Right atrium auricular region (tissue), 2 donors: ENCODE results near the gene LBHD2. TPM values are rescaled to one million over a fixed set of nuclear protein-coding genes. Genes with fewer than 3 reads are reported as not detected.
A peak's percentile ranks its signal among the peaks of the same experiment; 100 is the strongest.

Experiments used
- DNase-seq: peaks from one replicate; pipeline ENCODE4 v3.0.0-alpha.2; 2019; ENCODE audit warnings: low spot score
- H3K27ac ChIP-seq, 2 donors: fragments of 200-600 bp; sonication (generic); 1 replicate in 1 of 2; 2 replicates in 1 of 2; pipeline ENCODE4 v1.5.1; 2016 to 2019
- H3K27me3 ChIP-seq, 2 donors: fragments of 200-600 bp; sonication (generic); one replicate each; pipeline versions ENCODE4 v1.5.1 to v1.6.0; 2017 to 2019
- H3K36me3 ChIP-seq: fragments of 200-600 bp; sonication (generic); one replicate; pipeline ENCODE4 v1.5.1; 2016
- H3K4me1 ChIP-seq, 2 donors: fragments of 200-600 bp; sonication (generic); one replicate each; pipeline versions ENCODE4 v1.5.1 to v1.6.0; 2017 to 2019
- H3K4me3 ChIP-seq, 2 donors: fragments of 200-600 bp; sonication (generic); 1 replicate in 1 of 2; 2 replicates in 1 of 2; pipeline ENCODE4 v1.5.1; 2017 to 2019; ENCODE audit warnings: mild to moderate bottlenecking in 1 of 2, moderate library complexity in 1 of 2
- H3K9me3 ChIP-seq, 2 donors: fragments of 200-600 bp; sonication (generic); one replicate each; pipeline ENCODE4 v1.5.1; 2019
- CTCF ChIP-seq, 2 donors: fragments of 200-600 bp; sonication (generic); IDR thresholded peaks; one replicate each; pipeline ENCODE4 v1.5.1; 2019; ENCODE audit warnings: antibody characterized with exemption in 2 of 2
- total RNA-seq, 2 donors: library from RNA; depleted of rRNA; stranded (reverse); fragments of >200 nt; gene quantifications; one replicate each; pipeline ENCODE4 v1.1.0, GENCODE V29; 2016

The LBHD2 gene
- total RNA-seq, 2 donors from 2014 or later: not detected

GRCh38 chr14:103103461-103104388 lies 19.7 kb downstream of the LBHD2 start:
- no peak overlapping the region for H3K27ac ChIP-seq
- H3K4me3 ChIP-seq: peak overlapping the region in 1 of 2 donors; percentile 37
- no peak for DNase-seq
- H3K27me3 ChIP-seq: peaks cover 10 to 27% of the 10 kb centered on the region in 2 donors
- H3K9me3 ChIP-seq: no peaks in the 10 kb centered on the region
- H3K36me3 ChIP-seq: no peaks in the 10 kb centered on the region
- peaks cover 0 to 38% of the 10 kb centered on the region in 2 donors for H3K4me1 ChIP-seq
- peak in 1 of 2 donors; percentile 20 for TF ChIP-seq CTCF (IDR thresholded peaks at IDR 0.05)

GRCh38 chr14:103104389-103104653 lies 20.3 kb downstream of the LBHD2 start:
- Histone ChIP-seq H3K9me3 (no peaks in the 10 kb centered on the region), H3K4me1 (peaks cover 0 to 34% of the 10 kb centered on the region in 2 donors), H3K27ac (no peak overlapping the region), H3K36me3 (no peaks in the 10 kb centered on the region), H3K4me3 (peak overlapping the region in 1 of 2 donors; percentile 37), H3K27me3 (peaks cover 10 to 27% of the 10 kb centered on the region in 2 donors)
- no peak for TF ChIP-seq CTCF (IDR thresholded peaks at IDR 0.05)
- DNase-seq: no peak

- H3K9me3 ChIP-seq: no peaks in the 10 kb centered on the region
- peak; percentile 96 to 99 for TF ChIP-seq CTCF (IDR thresholded peaks at IDR 0.05)
- no peak overlapping the region for H3K27ac ChIP-seq
- peaks cover 0 to 36% of the 10 kb centered on the region in 2 donors for H3K4me1 ChIP-seq
- H3K4me3 ChIP-seq: peak overlapping the region in 1 of 2 donors; percentile 7
- H3K27me3 ChIP-seq: peaks cover 10 to 27% of the 10 kb centered on the region in 2 donors
- no peaks in the 10 kb centered on the region for H3K36me3 ChIP-seq
- no peak for DNase-seq
Measured at GRCh38 chr14:103104654-103105452, 20.8 kb downstream of the LBHD2 start.

GRCh38 chr14:103105580-103106150 lies 21.7 kb downstream of the LBHD2 start:
- no peak overlapping the region for H3K4me3 ChIP-seq
- TF ChIP-seq CTCF (IDR thresholded peaks at IDR 0.05): no peak
- peaks cover 0 to 44% of the 10 kb centered on the region in 2 donors for H3K4me1 ChIP-seq
- peaks cover 10 to 27% of the 10 kb centered on the region in 2 donors for H3K27me3 ChIP-seq
- no peaks in the 10 kb centered on the region for H3K36me3 ChIP-seq
- no peak for DNase-seq
- H3K27ac ChIP-seq: no peak overlapping the region
- no peaks in the 10 kb centered on the region for H3K9me3 ChIP-seq

GRCh38 chr14:103107455-103107854 lies 23.4 kb downstream of the LBHD2 start:
- no peak for TF ChIP-seq CTCF (IDR thresholded peaks at IDR 0.05)
- peaks cover 0 to 53% of the 10 kb centered on the region in 2 donors for H3K4me1 ChIP-seq

More at GRCh38 chr14:103107455-103107854, 23.4 kb downstream of the LBHD2 start:
- H3K27me3 ChIP-seq: peaks cover 9 to 15% of the 10 kb centered on the region in 2 donors
- DNase-seq: no peak
- H3K36me3 ChIP-seq: no peaks in the 10 kb centered on the region
- H3K27ac ChIP-seq: no peak overlapping the region
- no peaks in the 10 kb centered on the region for H3K9me3 ChIP-seq
- H3K4me3 ChIP-seq: no peak overlapping the region
